OCI-LY7 (cell line): ENCODE results near the gene TEX2. TPM values are rescaled to one million over a fixed set of nuclear protein-coding genes. Genes with fewer than 3 reads are reported as not detected.

Experiments used
- BruUV-seq: library from RNA; stranded (reverse); fragments of 400-500 nt; replicated peaks from 2 replicates; lab custom pipeline; 2021; lab: Mats Ljungman, UMichigan
- CTCF ChIA-PET: fragments of 300-600 bp; sonication (Branson Sonifier 250); formaldehyde crosslinking; loops from one replicate; lab custom pipeline; 2022; ENCODE audit warnings: antibody characterized with exemption; ENCODE audit not compliant: unreplicated experiment; lab: Charles Lee
- POLR2A ChIA-PET: fragments of 300-600 bp; sonication (Branson Sonifier 250); formaldehyde crosslinking; loops from one replicate; lab custom pipeline; 2022; ENCODE audit warnings: antibody characterized with exemption; lab: Charles Lee
- DNase-seq: peaks from one replicate; pipeline ENCODE4 v3.0.0-alpha.2; 2015; ENCODE audit warnings: low spot score
- H2AFZ ChIP-seq: fragments of 200-600 bp; sonication (generic), shearing (Covaris generic); 2 replicates; pipeline ENCODE4 v1.6.1; 2014; ENCODE audit warnings: mild to moderate bottlenecking, antibody characterized with exemption, low read length, moderate library complexity
- H3K27ac ChIP-seq: fragments of 200-600 bp; sonication (generic); 2 replicates; pipeline ENCODE4 v1.5.1; 2014; ENCODE audit warnings: mixed run types, low read depth, mild to moderate bottlenecking, moderate library complexity, low read length, inconsistent platforms; ENCODE audit not compliant: poor library complexity, severe bottlenecking
- H3K36me3 ChIP-seq: fragments of 200-600 bp; sonication (generic); 2 replicates; pipeline ENCODE4 v1.6.1; 2014; ENCODE audit warnings: mild to moderate bottlenecking, antibody characterized with exemption, low read length, moderate library complexity, mixed read lengths; ENCODE audit not compliant: insufficient read depth
- H3K4me1 ChIP-seq: fragments of 200-600 bp; sonication (generic); 2 replicates; pipeline ENCODE4 v1.5.1; 2014; ENCODE audit warnings: mild to moderate bottlenecking, low read length; ENCODE audit not compliant: insufficient read depth, poor library complexity, severe bottlenecking
- H3K4me2 ChIP-seq: fragments of 200-600 bp; sonication (generic); 2 replicates; pipeline ENCODE4 v1.6.1; 2014; ENCODE audit warnings: mild to moderate bottlenecking, low read length
- H3K4me3 ChIP-seq: fragments of 200-600 bp; sonication (generic); 2 replicates; pipeline ENCODE4 v1.5.1; 2014; ENCODE audit warnings: mild to moderate bottlenecking, low read depth, low read length; ENCODE audit not compliant: poor library complexity, severe bottlenecking
- H3K79me2 ChIP-seq: fragments of 200-600 bp; sonication (generic); 2 replicates; pipeline ENCODE4 v1.6.1; 2016; ENCODE audit warnings: low read depth, mild to moderate bottlenecking, low read length, moderate library complexity, mixed read lengths; ENCODE audit not compliant: insufficient read depth
- H3K9me2 ChIP-seq: fragments of 200-600 bp; sonication (generic); 2 replicates; pipeline ENCODE4 v1.6.1; 2016; ENCODE audit warnings: mild to moderate bottlenecking, low read length, mixed read lengths; ENCODE audit not compliant: insufficient read depth
- H3K9me3 ChIP-seq: fragments of 200-600 bp; sonication (generic); 2 replicates; pipeline ENCODE4 v1.6.1; 2014; ENCODE audit warnings: mild to moderate bottlenecking, mixed run types, low read length, mixed read lengths
- H4K20me1 ChIP-seq: fragments of 200-600 bp; sonication (generic); 2 replicates; pipeline ENCODE4 v1.6.1; 2014; ENCODE audit warnings: mild to moderate bottlenecking, antibody characterized with exemption, low read length, moderate library complexity, mixed read lengths; ENCODE audit not compliant: insufficient read depth
- CTCF ChIP-seq: fragments of 200-600 bp; sonication (generic); conservative IDR thresholded peaks from 2 replicates; pipeline ENCODE4 v1.5.1; 2014; ENCODE audit warnings: mild to moderate bottlenecking, antibody characterized with exemption, low read length, moderate library complexity, mixed read lengths
- EZH2phosphoT487 ChIP-seq: fragments of 200-600 bp; sonication (generic); IDR thresholded peaks from 2 replicates; pipeline ENCODE4 v1.6.1; 2018; ENCODE audit warnings: low read depth, borderline replicate concordance, mild to moderate bottlenecking, mixed run types, antibody characterized with exemption, low read length, moderate library complexity, mixed read lengths
- intact Hi-C: fragments of 100-400 bp; cut with micrococcal nuclease; formaldehyde crosslinking; loops from one replicate; pipeline ENCODE4 v1.10.0; 2022; ENCODE audit not compliant: unreplicated experiment
- total RNA-seq, 2 experiments: library from RNA; depleted of rRNA in 1 of 2; stranded (reverse); fragments of >200 nt in 1 of 2; shearing (Covaris generic) in 1 of 2; gene quantifications; 2 replicates each; pipeline ENCODE4 v1.2.3, GENCODE V29; 2014 to 2022

Gene TEX2
- total RNA-seq, 2 experiments from 2014 or later, result 7.4 to 12.4 TPM

- ChIA-PET CTCF (no interaction called here), POLR2A (interaction anchor here (0.5 to 0.8 kb wide), 2 partner anchors 10 to 12 kb away, joined by 3 read pairs; no protein-coding TSS in a partner anchor)
- H3K79me2 ChIP-seq, result no peaks in the 10 kb centered on the region
- no peaks in the 10 kb centered on the region for H3K36me3 ChIP-seq
- no peaks in the 10 kb centered on the region for H3K9me3 ChIP-seq
- no peak overlapping the region for H3K27ac ChIP-seq
- peaks cover 4% of the 10 kb centered on the region for H3K4me1 ChIP-seq
- intact Hi-C loops, result no loop called here
- no peak overlapping the region for H3K4me3 ChIP-seq
- no peak for TF ChIP-seq CTCF
- TF ChIP-seq EZH2phosphoT487, result no peak
- no peak for DNase-seq
- BruUV-seq, result no TSS peak
- H3K4me2 ChIP-seq, result no peak overlapping the region
- H4K20me1 ChIP-seq, result no peaks in the 10 kb centered on the region
- H2AFZ ChIP-seq, result no peak overlapping the region
- no peaks in the 10 kb centered on the region for H3K9me2 ChIP-seq
Measured at GRCh38 chr17:64139542-64139941, 123.5 kb downstream of the TEX2 start.

DNA sequence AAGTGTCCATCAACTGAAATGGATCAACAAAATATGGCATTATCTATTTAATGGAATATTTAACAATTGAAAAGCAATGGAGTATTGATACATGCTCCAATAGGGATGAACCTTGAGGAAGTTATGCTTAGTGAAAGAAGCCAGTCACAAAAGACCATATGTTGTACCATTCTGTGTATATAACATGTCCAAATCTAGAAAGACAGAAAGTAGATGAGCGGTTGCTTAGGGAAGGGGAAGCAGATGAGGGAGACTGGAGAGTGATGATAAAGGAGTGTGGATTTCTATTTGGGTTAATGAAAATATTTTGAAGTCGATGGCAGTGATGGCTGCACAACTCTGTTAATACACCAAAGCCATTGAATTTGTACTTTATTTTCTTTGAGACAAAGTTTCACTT is 124.6 kb downstream of the TEX2 start:
- no peaks in the 10 kb centered on the region for H4K20me1 ChIP-seq
- TF ChIP-seq CTCF (no peak), EZH2phosphoT487 (no peak)
- ChIA-PET POLR2A (no interaction called here), CTCF (no interaction called here)
- no peaks in the 10 kb centered on the region for H3K9me3 ChIP-seq
- no peak overlapping the region for H3K4me2 ChIP-seq
- no TSS peak for BruUV-seq
- H3K4me3 ChIP-seq, result no peak overlapping the region
- H3K36me3 ChIP-seq, result no peaks in the 10 kb centered on the region
- no peaks in the 10 kb centered on the region for H3K79me2 ChIP-seq
- H3K4me1 ChIP-seq, result peaks cover 5% of the 10 kb centered on the region
- no peak for DNase-seq
- H3K27ac ChIP-seq, result no peak overlapping the region
- intact Hi-C loops, result no loop called here
- H2AFZ ChIP-seq, result no peak overlapping the region
- H3K9me2 ChIP-seq, result no peaks in the 10 kb centered on the region

DNA sequence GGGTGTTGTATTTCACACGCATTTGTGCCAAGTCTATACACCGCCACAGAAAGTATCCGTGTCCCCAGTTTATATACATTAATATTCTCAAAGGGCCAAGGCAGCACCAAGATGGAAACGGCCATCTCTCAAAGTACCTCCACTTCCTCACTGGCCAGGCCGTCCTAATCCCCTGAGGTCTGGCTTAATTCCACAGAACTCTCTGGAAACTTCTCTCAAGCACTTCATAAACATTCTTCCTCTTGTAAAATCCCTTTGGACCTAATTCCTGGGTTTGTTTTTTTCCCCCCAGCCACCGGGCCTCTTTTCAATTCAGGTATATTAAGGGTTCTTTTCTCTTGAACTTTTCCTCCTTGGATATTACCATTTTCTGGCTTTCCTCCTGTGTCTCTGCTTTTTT is 128.1 kb downstream of the TEX2 start:
- CTCF ChIA-PET, result interaction anchor here (0.6 to 5.0 kb wide), 3 partner anchors 72 to 399 kb away, joined by 4 to 46 read pairs (median 41); no protein-coding TSS in a partner anchor
- H3K4me1 ChIP-seq, result peaks cover 35% of the 10 kb centered on the region
- POLR2A ChIA-PET, result interaction anchor here (1.7 kb wide), 1 partner anchor 106 kb away, joined by 7 read pairs; no protein-coding TSS in a partner anchor
- no peaks in the 10 kb centered on the region for H3K9me3 ChIP-seq
- no peak overlapping the region for H2AFZ ChIP-seq
- H3K4me2 ChIP-seq, result no peak overlapping the region
- H3K27ac ChIP-seq, result no peak overlapping the region
- no peak for DNase-seq
- intact Hi-C loops, result loop anchor here (5.0 kb wide), 1 partner anchor 218 kb away; the partner anchor contains the start of gene GH1
- H3K4me3 ChIP-seq, result no peak overlapping the region
- no peaks in the 10 kb centered on the region for H4K20me1 ChIP-seq
- H3K79me2 ChIP-seq, result no peaks in the 10 kb centered on the region
- no peaks in the 10 kb centered on the region for H3K36me3 ChIP-seq
- no TSS peak for BruUV-seq
- H3K9me2 ChIP-seq, result no peaks in the 10 kb centered on the region
- TF ChIP-seq EZH2phosphoT487, result no peak
- TF ChIP-seq CTCF, result no peak
